Lung (tissue), 12 donors: ENCODE results near the gene HDLBP. TPM values are rescaled to one million over a fixed set of nuclear protein-coding genes. Genes with fewer than 3 reads are reported as not detected.

ENCODE experiments used
- ATAC-seq: fragments of 200-7000 bp; cut with Tn5 transposase; one replicate; pipeline ENCODE4 v1.9.1; 2020; ENCODE audit warnings: moderate number of reproducible peaks; ENCODE audit not compliant: insufficient read depth, low FRiP score
- DNase-seq, 3 donors: peaks; one replicate each; pipeline ENCODE4 v3.0.0-alpha.2; 2013 to 2017
- H3K27ac ChIP-seq, 2 donors: one replicate each; pipeline ENCODE4 v1.5.1; 2013; ENCODE audit warnings: mild to moderate bottlenecking in 2 of 2, moderate library complexity in 2 of 2, control low read depth in 1 of 2, inconsistent platforms in 1 of 2, low read depth in 1 of 2, low read length in 1 of 2
- H3K27me3 ChIP-seq, 3 donors: one replicate each; pipeline ENCODE4 v1.5.1; 2013; ENCODE audit warnings: low read length in 2 of 3; ENCODE audit not compliant: control insufficient read depth in 3 of 3, insufficient read depth in 3 of 3
- H3K36me3 ChIP-seq, 4 donors: one replicate each; pipeline ENCODE4 v1.5.1; 2013; ENCODE audit warnings: low read length in 4 of 4, mild to moderate bottlenecking in 1 of 4, moderate library complexity in 1 of 4; ENCODE audit not compliant: control insufficient read depth in 4 of 4, insufficient read depth in 4 of 4
- H3K4me1 ChIP-seq, 5 donors: one replicate each; pipeline ENCODE4 v1.5.1; 2013; ENCODE audit warnings: low read length in 5 of 5, mild to moderate bottlenecking in 2 of 5, moderate library complexity in 1 of 5; ENCODE audit not compliant: control insufficient read depth in 5 of 5, insufficient read depth in 5 of 5
- H3K4me3 ChIP-seq: one replicate; pipeline ENCODE4 v1.5.1; 2013; ENCODE audit warnings: mild to moderate bottlenecking, control low read depth, moderate library complexity
- H3K9ac ChIP-seq, 2 donors: one replicate each; pipeline ENCODE4 v1.5.1; 2013; ENCODE audit warnings: low read length in 2 of 2, control low read depth in 1 of 2; ENCODE audit not compliant: insufficient read depth in 1 of 2
- H3K9me3 ChIP-seq, 4 donors: one replicate each; pipeline ENCODE4 v1.5.1; 2013; ENCODE audit warnings: low read length in 3 of 4, mild to moderate bottlenecking in 1 of 4, moderate library complexity in 1 of 4; ENCODE audit not compliant: control insufficient read depth in 4 of 4, insufficient read depth in 3 of 4
- CTCF ChIP-seq: IDR thresholded peaks from 2 replicates; pipeline ENCODE4 v1.5.1; 2012; ENCODE audit warnings: mild to moderate bottlenecking; ENCODE audit errors: control extremely low read depth, extremely low read depth
- WGBS, 2 donors: extraction: QIAGEN DNeasy Blood & Tissue Kit; methylation state at CpG; one replicate each; pipeline ENCODE4 v1.1.7; 2013; 5-methylcytosine and 5-hydroxymethylcytosine counted together
- polyA plus RNA-seq, 2 donors: library from polyadenylated mRNA; stranded (reverse); fragments of 200-250 nt; gene quantifications; one replicate each; pipeline ENCODE4 v1.2.1, GENCODE V29; 2013
- total RNA-seq, 2 donors: library from RNA; depleted of rRNA in 1 of 2; stranded (reverse); fragments of >200 nt in 1 of 2; gene quantifications; one replicate each; pipeline ENCODE4 v1.2.1, GENCODE V29; 2014 to 2021
- donor health status: control.
- donor health status: control.
- donor health status: Bipolar disorder and iron deficiency.
- donor health status: healthy.
- donor health status: DM: yes; HTN: yes; CAD: no.

HDLBP gene
- total and polyA plus RNA-seq, 4 donors = 165 to 595 (median 316) TPM

- Histone ChIP-seq H3K9me3 (no peaks in the 10 kb centered on the region), H3K4me1 (peaks cover 0 to 2% (median 0%) of the 10 kb centered on the region in 5 donors), H3K27ac (no peak overlapping the region), H3K27me3 (no peaks in the 10 kb centered on the region), H3K4me3 (no peak overlapping the region), H3K9ac (no peak overlapping the region), H3K36me3 (peaks cover 3 to 45% (median 28%) of the 10 kb centered on the region in 4 donors)
- ATAC-seq (no peak), DNase-seq (no peak)
- TF ChIP-seq CTCF = no peak
- 92 to 95% methylated on average over 4 of the region's 4 CpGs for WGBS, 2 donors
Observed at GRCh38 chr2:241330616-241330981, 15.1 kb upstream of the HDLBP start.

- no peak overlapping the region for H3K27ac ChIP-seq
- no peak for ATAC-seq
- H3K9ac ChIP-seq = no peak overlapping the region
- no peak for DNase-seq
- peaks cover 0 to 2% (median 0%) of the 10 kb centered on the region in 5 donors for H3K4me1 ChIP-seq
- TF ChIP-seq CTCF = no peak
- H3K36me3 ChIP-seq = peaks cover 5 to 51% (median 30%) of the 10 kb centered on the region in 4 donors
- no peak overlapping the region for H3K4me3 ChIP-seq
- WGBS, 2 donors = 85 to 90% methylated on average over 11 of the region's 11 CpGs
- H3K9me3 ChIP-seq = no peaks in the 10 kb centered on the region
- no peaks in the 10 kb centered on the region for H3K27me3 ChIP-seq
Observed at GRCh38 chr2:241329669-241330615, 14.5 kb upstream of the HDLBP start.

GRCh38 chr2:241325257-241325656, 9.8 kb upstream of the HDLBP start:
- TF ChIP-seq CTCF = no peak
- H3K36me3 ChIP-seq = peaks cover 8 to 35% (median 24%) of the 10 kb centered on the region in 4 donors
- no peak overlapping the region for H3K27ac ChIP-seq
- WGBS, 2 donors = 89 to 96% methylated on average over 1 of the region's 1 CpG
- DNase-seq (no peak), ATAC-seq (no peak)
- H3K9ac ChIP-seq = no peak overlapping the region
- peaks cover 3 to 28% (median 11%) of the 10 kb centered on the region in 5 donors for H3K4me1 ChIP-seq
- H3K27me3 ChIP-seq = no peaks in the 10 kb centered on the region
- no peaks in the 10 kb centered on the region for H3K9me3 ChIP-seq
- H3K4me3 ChIP-seq = no peak overlapping the region
